Colonic mucosa (tissue), 4 donors: ENCODE data around the gene CHST9. TPM values are rescaled to one million over a fixed set of nuclear protein-coding genes. Genes with fewer than 3 reads are reported as not detected.

ENCODE experiments used
- DNase-seq: peaks from one replicate; pipeline ENCODE4 v3.0.0-alpha.2; 2020
- H3K27ac ChIP-seq: fragments of 200-600 bp; one replicate; pipeline ENCODE4 v1.8.0; 2021
- H3K27me3 ChIP-seq: fragments of 200-600 bp; one replicate; pipeline ENCODE4 v1.8.0; 2021
- H3K36me3 ChIP-seq: fragments of 200-600 bp; one replicate; pipeline ENCODE4 v1.8.0; 2021
- H3K4me1 ChIP-seq: fragments of 200-600 bp; one replicate; pipeline ENCODE4 v1.8.0; 2021; ENCODE audit warnings: mild to moderate bottlenecking
- H3K4me3 ChIP-seq: fragments of 200-600 bp; one replicate; pipeline ENCODE4 v1.8.0; 2021
- H3K9ac ChIP-seq, 2 donors: one replicate each; pipeline ENCODE4 v1.7.0; 2013; ENCODE audit warnings: control low read depth in 2 of 2, low read depth in 2 of 2, low read length in 2 of 2
- H3K9me3 ChIP-seq: fragments of 200-600 bp; one replicate; pipeline ENCODE4 v1.8.0; 2021
- CTCF ChIP-seq: fragments of 200-600 bp; IDR thresholded peaks from one replicate; pipeline ENCODE4 v1.8.0; 2022; ENCODE audit warnings: antibody characterized with exemption, mild to moderate bottlenecking
- intact Hi-C: fragments of 100-400 bp; cut with DNase I; formaldehyde crosslinking; loops from one replicate; pipeline ENCODE4 v1.14.1; 2022
- total RNA-seq, 2 donors: library from RNA; stranded (reverse); fragmentation: NEBNext Ultra II Directional in 1 of 2; extraction: Animal tissue kit (Norgen Biotek cat#: 25700) in 1 of 2; gene quantifications; one replicate each; pipeline ENCODE4 v1.2.1, GENCODE V29; 2021
- donor health status: healthy.
- donor health status: DM: no; HTN: no; CAD: no.
- donor health status: DM: no; HTN: no; CAD: no.

Gene CHST9
- total RNA-seq, 2 donors from 2014 or later, result 0.05 to 0.32 TPM

GRCh38 chr18:27202741-27203140 is 17.6 kb upstream of the CHST9 start:
- Histone ChIP-seq H3K36me3 (no peaks in the 10 kb centered on the region), H3K4me1 (no peaks in the 10 kb centered on the region)
- no peak for TF ChIP-seq CTCF

GRCh38 chr18:27198036-27198435 is 12.9 kb upstream of the CHST9 start:
- H3K27me3 ChIP-seq, result no peaks in the 10 kb centered on the region
- H3K36me3 ChIP-seq, result no peaks in the 10 kb centered on the region
- H3K9me3 ChIP-seq, result no peaks in the 10 kb centered on the region
- H3K27ac ChIP-seq, result no peak overlapping the region
- H3K4me1 ChIP-seq, result no peaks in the 10 kb centered on the region
- no peak overlapping the region for H3K4me3 ChIP-seq
- intact Hi-C loops, result no loop called here
- no peak for DNase-seq
- TF ChIP-seq CTCF, result no peak
- H3K9ac ChIP-seq, result no peak overlapping the region

More at GRCh38 chr18:27202741-27203140, 17.6 kb upstream of the CHST9 start:
- Histone ChIP-seq H3K9ac (no peak overlapping the region), H3K27ac (no peak overlapping the region), H3K27me3 (no peaks in the 10 kb centered on the region), H3K4me3 (no peak overlapping the region), H3K9me3 (no peaks in the 10 kb centered on the region)
- no peak for DNase-seq
- intact Hi-C loops, result no loop called here

GRCh38 chr18:27188309-27188708 is 3.2 kb upstream of the CHST9 start:
- Histone ChIP-seq H3K4me1 (no peaks in the 10 kb centered on the region), H3K27me3 (peaks cover 11% of the 10 kb centered on the region), H3K9ac (no peak overlapping the region), H3K36me3 (no peaks in the 10 kb centered on the region), H3K27ac (no peak overlapping the region), H3K9me3 (no peaks in the 10 kb centered on the region), H3K4me3 (no peak overlapping the region)
- no peak for DNase-seq
- intact Hi-C loops, result no loop called here
- TF ChIP-seq CTCF, result no peak

- H3K9me3 ChIP-seq, result no peaks in the 10 kb centered on the region
- DNase-seq, result no peak
- no peak overlapping the region for H3K27ac ChIP-seq
- intact Hi-C loops, result no loop called here
- no peak for TF ChIP-seq CTCF
- H3K36me3 ChIP-seq, result no peaks in the 10 kb centered on the region
- H3K4me3 ChIP-seq, result no peak overlapping the region
- H3K9ac ChIP-seq, result no peak overlapping the region
- H3K27me3 ChIP-seq, result peaks cover 14% of the 10 kb centered on the region
- H3K4me1 ChIP-seq, result no peaks in the 10 kb centered on the region
Observed at GRCh38 chr18:27185897-27186296, 789 bp upstream of the CHST9 start.

GRCh38 chr18:27184115-27185024 is 738 bp downstream of the CHST9 start:
- no peak for TF ChIP-seq CTCF
- intact Hi-C loops, result no loop called here
- Histone ChIP-seq H3K9ac (no peak overlapping the region), H3K4me1 (no peaks in the 10 kb centered on the region), H3K9me3 (no peaks in the 10 kb centered on the region), H3K36me3 (no peaks in the 10 kb centered on the region), H3K27me3 (peaks cover 14% of the 10 kb centered on the region), H3K27ac (no peak overlapping the region), H3K4me3 (no peak overlapping the region)
- no peak for DNase-seq
